Spleen (tissue), 7 donors: ENCODE data around the gene LRP3.

Experiments
- POLR2A ChIP-seq, 3 donors: fragments of 450-650 bp; IDR thresholded peaks; one replicate each; pipeline ENCODE4 v1.5.1; 2017; ENCODE audit warnings: antibody characterized with exemption in 3 of 3, mild to moderate bottlenecking in 1 of 3
- TF ChIP-seq, protein P1 (sequence below), 11 experiments: fragments of 200-600 bp in 7 of 11; fragments of 450-650 bp in 4 of 11; sonication (generic) in 4 of 11; IDR thresholded peaks in 8 of 11; conservative IDR thresholded peaks in 3 of 11; 1 replicate in 7 of 11; 2 replicates in 4 of 11; pipeline versions ENCODE4 v1.4.0 to v1.8.0; 2016 to 2021; ENCODE audit warnings: antibody characterized with exemption in 11 of 11, inconsistent platforms in 4 of 11, mild to moderate bottlenecking in 1 of 11
- donor health status: DM: no; HTN: no; CAD: no; lungs with moderate emphysema.
- donor health status: DM: no; HTN: no; CAD: no.
- donor health status: DM: no; HTN: no; CAD: no.

DNA sequence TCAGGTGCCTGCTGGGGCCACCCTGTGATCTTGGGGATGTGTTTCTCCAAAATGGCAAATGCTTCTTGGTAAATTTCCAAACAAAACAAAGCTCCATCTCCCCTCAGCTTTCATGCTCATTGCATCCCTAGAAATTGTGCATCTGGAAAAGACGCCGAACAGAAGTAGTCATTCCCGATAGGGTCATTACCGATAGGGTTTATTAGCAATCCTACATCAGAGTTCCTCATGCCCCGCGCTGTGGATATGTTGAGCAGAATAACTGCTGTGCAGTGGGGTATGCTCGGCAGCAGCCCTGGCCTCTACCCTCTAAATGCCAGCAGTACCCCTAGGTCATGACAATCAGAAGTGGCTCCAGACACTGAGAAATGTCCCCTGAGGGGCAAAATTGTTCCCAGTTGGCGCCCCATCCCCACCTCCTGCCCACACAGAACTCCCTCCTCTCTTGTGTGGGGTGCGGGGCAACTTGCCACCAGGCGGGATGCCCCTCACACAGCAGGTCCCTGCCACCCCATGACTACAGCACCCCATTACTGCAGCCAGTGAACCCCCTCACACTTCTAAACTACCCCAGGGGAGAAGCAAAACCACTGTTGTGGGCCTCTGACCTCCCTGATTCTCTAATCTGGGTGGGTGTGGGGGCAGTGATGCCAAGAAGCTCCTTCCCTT lies 44.5 kb downstream of the LRP3 start:
- TF ChIP-seq, protein P1, sequence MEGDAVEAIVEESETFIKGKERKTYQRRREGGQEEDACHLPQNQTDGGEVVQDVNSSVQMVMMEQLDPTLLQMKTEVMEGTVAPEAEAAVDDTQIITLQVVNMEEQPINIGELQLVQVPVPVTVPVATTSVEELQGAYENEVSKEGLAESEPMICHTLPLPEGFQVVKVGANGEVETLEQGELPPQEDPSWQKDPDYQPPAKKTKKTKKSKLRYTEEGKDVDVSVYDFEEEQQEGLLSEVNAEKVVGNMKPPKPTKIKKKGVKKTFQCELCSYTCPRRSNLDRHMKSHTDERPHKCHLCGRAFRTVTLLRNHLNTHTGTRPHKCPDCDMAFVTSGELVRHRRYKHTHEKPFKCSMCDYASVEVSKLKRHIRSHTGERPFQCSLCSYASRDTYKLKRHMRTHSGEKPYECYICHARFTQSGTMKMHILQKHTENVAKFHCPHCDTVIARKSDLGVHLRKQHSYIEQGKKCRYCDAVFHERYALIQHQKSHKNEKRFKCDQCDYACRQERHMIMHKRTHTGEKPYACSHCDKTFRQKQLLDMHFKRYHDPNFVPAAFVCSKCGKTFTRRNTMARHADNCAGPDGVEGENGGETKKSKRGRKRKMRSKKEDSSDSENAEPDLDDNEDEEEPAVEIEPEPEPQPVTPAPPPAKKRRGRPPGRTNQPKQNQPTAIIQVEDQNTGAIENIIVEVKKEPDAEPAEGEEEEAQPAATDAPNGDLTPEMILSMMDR (IDR thresholded peaks at IDR 0.05 in 8 of 11, conservative IDR thresholded peaks at IDR 0.05 in 3 of 11): no peak
- TF ChIP-seq POLR2A (IDR thresholded peaks at IDR 0.05): no peak
